Neural cell (in vitro differentiated cells): Measurements from ENCODE around the gene ARHGAP25. TPM values are rescaled to one million over a fixed set of nuclear protein-coding genes. Genes with fewer than 3 reads are reported as not detected.

Source experiments
- H2AFZ ChIP-seq: fragments of 200-600, 300-800 bp; sonication (generic), shearing (Covaris generic); 2 replicates; pipeline ENCODE4 v1.6.0; 2014; ENCODE audit warnings: low read depth, mild to moderate bottlenecking, antibody characterized with exemption, low read length, moderate library complexity
- H3F3A ChIP-seq: fragments of 200-600 bp; shearing (Covaris generic); 2 replicates; pipeline ENCODE4 v1.6.1; 2016; ENCODE audit warnings: mild to moderate bottlenecking, moderate library complexity, mixed read lengths, antibody characterized with exemption, low read length; ENCODE audit not compliant: insufficient read depth, poor library complexity, severe bottlenecking
- H3K27ac ChIP-seq: fragments of 200-600, 300-800 bp; sonication (generic), shearing (Covaris generic); 2 replicates; pipeline ENCODE4 v1.5.1; 2014; ENCODE audit warnings: mild to moderate bottlenecking, low read length, moderate library complexity
- H3K27me3 ChIP-seq: fragments of 300-800, 200-600 bp; sonication (generic), shearing (Covaris generic); 2 replicates; pipeline ENCODE4 v1.6.0; 2014; ENCODE audit warnings: mild to moderate bottlenecking, low read depth, low read length, moderate library complexity; ENCODE audit not compliant: insufficient read depth
- H3K36me3 ChIP-seq: fragments of 300-800, 200-600 bp; sonication (generic), shearing (Covaris generic); 2 replicates; pipeline ENCODE4 v1.5.1; 2014; ENCODE audit warnings: mild to moderate bottlenecking, antibody characterized with exemption, low read length, moderate library complexity; ENCODE audit not compliant: insufficient read depth
- H3K4me2 ChIP-seq: fragments of 300-800, 200-600 bp; sonication (generic), shearing (Covaris generic); 2 replicates; pipeline ENCODE4 v1.6.0; 2014; ENCODE audit warnings: mild to moderate bottlenecking, low read length
- H3K4me3 ChIP-seq: fragments of 300-800, 200-600 bp; sonication (generic), shearing (Covaris generic); 2 replicates; pipeline ENCODE4 v1.5.1; 2014; ENCODE audit warnings: mild to moderate bottlenecking, low read length, moderate library complexity
- H3K79me2 ChIP-seq: fragments of 200-600 bp; shearing (Covaris generic); replicated peaks from 2 replicates; pipeline ENCODE4 v1.6.0; 2014; ENCODE audit warnings: mild to moderate bottlenecking, low read length, moderate library complexity; ENCODE audit not compliant: insufficient read depth
- H3K9ac ChIP-seq: fragments of 300-800, 200-600 bp; sonication (generic), shearing (Covaris generic); 2 replicates; pipeline ENCODE4 v1.6.1; 2016; ENCODE audit warnings: mild to moderate bottlenecking, low read length, mixed read lengths
- H3K9me2 ChIP-seq: fragments of 200-600 bp; shearing (Covaris generic); 2 replicates; pipeline ENCODE4 v1.6.1; 2016; ENCODE audit warnings: mild to moderate bottlenecking, low read length, mixed read lengths; ENCODE audit not compliant: insufficient read depth
- H3K9me3 ChIP-seq: fragments of 200-600, 300-800 bp; sonication (generic), shearing (Covaris generic); 2 replicates; pipeline ENCODE4 v1.6.1; 2016; ENCODE audit warnings: mild to moderate bottlenecking, mixed run types, low read length, moderate library complexity, mixed read lengths
- H4K20me1 ChIP-seq: fragments of 200-600 bp; shearing (Covaris generic); 2 replicates; pipeline ENCODE4 v1.6.1; 2016; ENCODE audit warnings: mild to moderate bottlenecking, mixed run types; ENCODE audit not compliant: insufficient read depth
- EP300 ChIP-seq: fragments of 450-650 bp; conservative IDR thresholded peaks from 2 replicates; pipeline ENCODE4 v1.6.1; 2014; ENCODE audit warnings: antibody characterized with exemption, mild to moderate bottlenecking, moderate library complexity; ENCODE audit not compliant: poor library complexity, severe bottlenecking
- EZH2 ChIP-seq: fragments of 200-600, 300-800 bp; shearing (Covaris generic), sonication (generic); IDR thresholded peaks from 2 replicates; pipeline ENCODE4 v1.6.1; 2014; ENCODE audit warnings: antibody characterized with exemption, low read length, borderline replicate concordance, mild to moderate bottlenecking; ENCODE audit not compliant: insufficient read depth, poor library complexity, severe bottlenecking
- POLR2AphosphoS5 ChIP-seq: IDR thresholded peaks from 2 replicates; pipeline ENCODE4 v1.6.1; 2012
- RAD21 ChIP-seq: fragments of 450-650 bp; conservative IDR thresholded peaks from 2 replicates; pipeline ENCODE4 v1.6.1; 2014; ENCODE audit warnings: antibody characterized with exemption, mild to moderate bottlenecking, moderate library complexity
- TAF1 ChIP-seq: IDR thresholded peaks from 2 replicates; pipeline ENCODE4 v1.6.1; 2012; ENCODE audit warnings: low read depth
- polyA plus RNA-seq: library from polyadenylated mRNA; depleted of rRNA; stranded (reverse); fragments of >200 nt; gene quantifications from 2 replicates; pipeline ENCODE4 v1.2.3, GENCODE V29; 2014
- TF ChIP-seq, protein P1 (sequence below): IDR thresholded peaks from 2 replicates; pipeline ENCODE4 v1.6.1; 2012; ENCODE audit warnings: borderline replicate concordance

Gene ARHGAP25
- polyA plus RNA-seq, 1 donor from 2014 or later: not detected

DNA sequence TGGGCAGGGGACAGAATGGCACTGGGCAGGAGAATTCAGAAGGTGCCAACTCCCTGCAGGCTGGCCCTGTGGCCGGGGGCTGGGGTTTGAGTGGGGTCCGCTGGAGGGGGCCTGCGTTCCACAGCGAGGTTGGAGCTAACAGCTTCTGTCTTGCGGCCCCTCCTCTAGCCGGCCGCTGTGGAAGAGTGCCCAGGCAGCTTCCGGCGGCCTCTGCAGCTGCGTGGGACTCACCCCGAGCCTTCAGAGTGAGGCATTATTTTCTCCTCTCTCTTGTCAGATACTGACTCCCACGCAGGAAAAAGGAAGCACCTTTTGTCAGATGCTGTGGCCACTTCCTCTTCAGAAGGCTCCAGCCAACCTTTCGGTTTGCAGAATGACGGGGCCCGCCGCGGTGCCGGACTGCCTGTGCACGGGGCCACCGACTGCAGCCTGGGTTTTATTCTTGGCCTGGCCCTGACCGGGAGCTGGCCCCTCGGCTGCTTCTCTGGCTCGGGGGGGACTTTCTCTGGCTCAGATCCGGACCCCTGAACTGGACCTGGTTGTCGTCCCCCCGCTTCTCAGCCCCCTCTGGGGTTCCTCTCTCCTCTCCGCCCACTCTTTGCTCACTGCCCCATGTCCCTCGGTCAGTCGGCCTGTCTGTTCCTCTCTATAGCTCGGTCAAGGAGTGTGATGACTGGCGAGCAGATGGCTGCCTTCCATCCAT is 40.1 kb downstream of the ARHGAP25 start:
- TF ChIP-seq, protein P1, sequence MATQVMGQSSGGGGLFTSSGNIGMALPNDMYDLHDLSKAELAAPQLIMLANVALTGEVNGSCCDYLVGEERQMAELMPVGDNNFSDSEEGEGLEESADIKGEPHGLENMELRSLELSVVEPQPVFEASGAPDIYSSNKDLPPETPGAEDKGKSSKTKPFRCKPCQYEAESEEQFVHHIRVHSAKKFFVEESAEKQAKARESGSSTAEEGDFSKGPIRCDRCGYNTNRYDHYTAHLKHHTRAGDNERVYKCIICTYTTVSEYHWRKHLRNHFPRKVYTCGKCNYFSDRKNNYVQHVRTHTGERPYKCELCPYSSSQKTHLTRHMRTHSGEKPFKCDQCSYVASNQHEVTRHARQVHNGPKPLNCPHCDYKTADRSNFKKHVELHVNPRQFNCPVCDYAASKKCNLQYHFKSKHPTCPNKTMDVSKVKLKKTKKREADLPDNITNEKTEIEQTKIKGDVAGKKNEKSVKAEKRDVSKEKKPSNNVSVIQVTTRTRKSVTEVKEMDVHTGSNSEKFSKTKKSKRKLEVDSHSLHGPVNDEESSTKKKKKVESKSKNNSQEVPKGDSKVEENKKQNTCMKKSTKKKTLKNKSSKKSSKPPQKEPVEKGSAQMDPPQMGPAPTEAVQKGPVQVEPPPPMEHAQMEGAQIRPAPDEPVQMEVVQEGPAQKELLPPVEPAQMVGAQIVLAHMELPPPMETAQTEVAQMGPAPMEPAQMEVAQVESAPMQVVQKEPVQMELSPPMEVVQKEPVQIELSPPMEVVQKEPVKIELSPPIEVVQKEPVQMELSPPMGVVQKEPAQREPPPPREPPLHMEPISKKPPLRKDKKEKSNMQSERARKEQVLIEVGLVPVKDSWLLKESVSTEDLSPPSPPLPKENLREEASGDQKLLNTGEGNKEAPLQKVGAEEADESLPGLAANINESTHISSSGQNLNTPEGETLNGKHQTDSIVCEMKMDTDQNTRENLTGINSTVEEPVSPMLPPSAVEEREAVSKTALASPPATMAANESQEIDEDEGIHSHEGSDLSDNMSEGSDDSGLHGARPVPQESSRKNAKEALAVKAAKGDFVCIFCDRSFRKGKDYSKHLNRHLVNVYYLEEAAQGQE: no peak
- TF ChIP-seq RAD21: no peak
- H3K27ac ChIP-seq: no peak overlapping the region
- H3K4me3 ChIP-seq: no peak overlapping the region
- H3K4me2 ChIP-seq: no peak overlapping the region
- H3K27me3 ChIP-seq: no peaks in the 10 kb centered on the region
- H2AFZ ChIP-seq: no peak overlapping the region
- no peaks in the 10 kb centered on the region for H4K20me1 ChIP-seq
- no peaks in the 10 kb centered on the region for H3K79me2 ChIP-seq
- H3K36me3 ChIP-seq: no peaks in the 10 kb centered on the region
- no peaks in the 10 kb centered on the region for H3K9me3 ChIP-seq
- H3K9me2 ChIP-seq: no peaks in the 10 kb centered on the region
- H3K9ac ChIP-seq: no peak overlapping the region
- H3F3A ChIP-seq: no peaks in the 10 kb centered on the region

DNA sequence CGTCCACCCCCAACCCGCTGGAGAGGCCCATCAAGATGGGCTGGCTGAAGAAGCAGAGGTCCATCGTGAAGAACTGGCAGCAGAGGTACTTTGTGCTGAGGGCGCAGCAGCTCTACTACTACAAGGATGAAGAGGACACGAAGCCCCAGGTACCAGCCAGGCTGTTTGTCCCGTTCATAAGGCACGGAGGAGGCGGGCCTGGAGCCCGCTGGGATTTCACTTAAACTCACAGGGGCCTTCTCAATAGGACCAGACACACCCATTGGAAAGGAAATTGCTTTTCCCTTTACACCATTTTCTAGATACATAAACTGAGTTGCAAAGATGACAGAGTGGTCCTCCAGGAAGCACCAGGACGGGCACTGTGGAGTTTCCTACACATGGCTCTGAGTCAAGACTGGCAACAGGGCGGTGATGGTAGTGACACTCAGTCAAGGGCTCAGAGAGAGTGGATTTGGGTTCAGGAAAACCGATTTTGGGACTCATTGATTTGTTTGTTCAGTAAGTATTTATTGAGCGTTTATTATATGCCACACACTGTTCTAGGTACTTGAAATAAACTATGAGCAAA is 40.7 kb downstream of the ARHGAP25 start:
- Histone ChIP-seq H3K9me2 (no peaks in the 10 kb centered on the region), H4K20me1 (no peaks in the 10 kb centered on the region), H3K9me3 (no peaks in the 10 kb centered on the region), H2AFZ (no peak overlapping the region), H3K4me2 (no peak overlapping the region), H3K27me3 (no peaks in the 10 kb centered on the region), H3K4me3 (no peak overlapping the region), H3K79me2 (no peaks in the 10 kb centered on the region), H3K36me3 (no peaks in the 10 kb centered on the region), H3K27ac (no peak overlapping the region), H3K9ac (no peak overlapping the region), H3F3A (no peaks in the 10 kb centered on the region)
- TF ChIP-seq EZH2 (no peak), TAF1 (no peak), POLR2AphosphoS5 (no peak)

DNA sequence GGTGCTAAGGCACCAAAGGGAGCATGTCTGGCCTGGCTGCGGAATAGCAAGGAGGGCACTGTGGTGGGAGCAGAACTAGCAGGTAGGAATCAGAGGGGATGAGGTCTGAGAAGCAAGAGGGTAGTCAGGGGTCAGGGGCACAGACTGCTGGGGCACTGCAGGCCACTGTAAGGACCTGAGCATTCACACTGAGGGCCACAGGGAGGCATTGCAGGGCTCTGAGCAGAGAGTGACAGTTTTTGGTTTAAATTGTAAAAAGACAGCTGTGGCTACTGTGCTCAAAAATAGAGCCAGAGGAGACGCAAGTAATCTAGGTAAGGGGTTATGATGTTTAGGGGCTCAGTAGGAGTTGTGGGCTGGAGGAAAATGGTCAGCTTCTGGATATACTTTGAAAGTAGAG is 41.5 kb downstream of the ARHGAP25 start:
- no peaks in the 10 kb centered on the region for H3K79me2 ChIP-seq
- no peaks in the 10 kb centered on the region for H4K20me1 ChIP-seq
- H3F3A ChIP-seq: no peaks in the 10 kb centered on the region
- H2AFZ ChIP-seq: no peak overlapping the region
- H3K27ac ChIP-seq: no peak overlapping the region
- H3K4me3 ChIP-seq: no peak overlapping the region
- H3K4me2 ChIP-seq: no peak overlapping the region
- H3K36me3 ChIP-seq: no peaks in the 10 kb centered on the region
- TF ChIP-seq EZH2 (no peak), EP300 (no peak)
- no peaks in the 10 kb centered on the region for H3K27me3 ChIP-seq
- H3K9me2 ChIP-seq: no peaks in the 10 kb centered on the region
- no peak overlapping the region for H3K9ac ChIP-seq
- H3K9me3 ChIP-seq: no peaks in the 10 kb centered on the region
